ENCODE results near the gene FBLN2.

GRCh38 chr3:13581485-13582365 lies 32.8 kb downstream of the FBLN2 start:
- TF ChIP-seq POLR2A (IDR thresholded peaks at IDR 0.05) = no peak
- TF ChIP-seq CTCF (IDR thresholded peaks at IDR 0.05) = no peak
- no peak for TF ChIP-seq POLR2AphosphoS5 (IDR thresholded peaks at IDR 0.05)

All from suprapubic skin (tissue), 4 donors.